HG02852 (cell line): ENCODE data around the gene GIPC2.

Experiments
- ATAC-seq: cut with Tn5 transposase; IDR thresholded peaks from one replicate; pipeline ENCODE4 v1.9.1; 2021; ENCODE audit warnings: mild to moderate bottlenecking, moderate library complexity; ENCODE audit not compliant: unreplicated experiment

The GIPC2 gene

DNA sequence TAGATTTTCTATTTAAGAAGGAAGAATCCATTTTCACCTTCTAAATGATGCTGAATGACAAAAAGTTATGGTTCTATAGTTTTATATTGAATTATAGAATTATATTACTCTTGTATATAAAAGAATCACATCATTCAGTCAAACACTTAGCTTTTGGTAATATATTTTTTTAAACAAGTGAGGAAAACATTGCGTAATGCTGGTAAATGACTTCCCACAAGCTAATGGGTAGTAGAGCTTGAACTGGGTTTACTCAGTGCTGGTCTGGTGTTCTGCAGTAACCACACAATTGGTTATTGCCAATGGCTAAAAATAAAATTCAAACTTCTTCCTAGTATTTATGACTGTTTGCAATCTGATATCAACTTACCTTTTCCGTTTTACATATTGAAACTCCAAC is 10.6 kb upstream of the GIPC2 start:
- no peak for ATAC-seq

DNA sequence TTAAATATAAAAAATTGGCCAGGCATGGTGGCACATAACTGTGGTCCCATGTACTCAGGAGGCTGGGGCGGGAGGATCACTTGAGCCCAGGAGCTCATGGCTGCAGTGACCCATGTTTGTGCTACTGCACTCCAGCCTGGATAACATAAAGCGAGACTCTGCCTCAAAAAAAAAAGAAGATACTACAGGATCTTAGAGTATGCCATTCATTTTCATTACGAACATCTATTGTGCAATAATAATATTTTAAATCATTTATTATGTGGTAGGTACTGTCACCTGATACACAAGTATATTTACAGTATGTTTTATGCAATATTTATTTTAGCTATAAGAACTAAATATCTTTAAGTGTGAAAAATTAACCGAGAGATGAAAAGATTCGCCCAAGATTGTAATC is 9.3 kb upstream of the GIPC2 start:
- no peak for ATAC-seq

DNA sequence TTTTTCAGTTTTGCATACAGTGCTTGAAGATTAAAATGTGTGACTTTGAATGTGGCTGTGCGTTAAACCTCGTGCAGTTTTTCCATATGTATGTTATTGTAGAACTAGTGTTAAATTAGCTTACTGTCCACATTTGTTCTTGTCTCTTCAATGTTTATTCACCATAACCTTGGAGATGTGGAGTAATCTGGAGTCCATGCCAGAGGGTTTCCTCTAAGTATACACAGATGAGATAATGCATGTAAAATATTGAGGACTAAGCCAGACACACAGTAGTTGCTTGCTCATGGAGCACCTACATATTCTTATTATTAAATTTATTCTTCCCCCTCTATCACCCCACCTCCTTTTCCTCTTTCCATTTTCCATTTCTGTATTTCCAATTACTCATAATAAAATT is 7.7 kb upstream of the GIPC2 start:
- no peak for ATAC-seq

DNA sequence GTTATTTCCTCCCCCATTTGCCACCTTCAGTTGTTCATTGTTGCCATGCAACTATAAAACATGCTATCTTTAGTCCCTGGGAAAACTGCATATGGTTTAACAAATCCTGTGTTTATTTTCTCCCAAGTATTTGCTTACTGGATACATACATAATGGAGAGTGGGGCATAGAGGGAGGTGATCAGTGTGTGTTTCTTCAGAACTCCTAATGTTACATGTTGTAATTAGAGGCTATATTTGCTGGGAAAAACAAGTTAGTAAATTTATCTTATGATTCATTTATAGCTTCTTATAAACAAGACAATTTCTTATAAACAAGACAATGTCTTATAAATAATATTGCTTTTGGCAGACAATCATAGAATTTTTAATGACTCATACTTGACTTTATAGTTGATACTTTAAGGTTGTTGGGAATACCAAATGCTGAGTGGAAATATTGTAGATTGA is 7.3 kb upstream of the GIPC2 start:
- ATAC-seq, result no peak

DNA sequence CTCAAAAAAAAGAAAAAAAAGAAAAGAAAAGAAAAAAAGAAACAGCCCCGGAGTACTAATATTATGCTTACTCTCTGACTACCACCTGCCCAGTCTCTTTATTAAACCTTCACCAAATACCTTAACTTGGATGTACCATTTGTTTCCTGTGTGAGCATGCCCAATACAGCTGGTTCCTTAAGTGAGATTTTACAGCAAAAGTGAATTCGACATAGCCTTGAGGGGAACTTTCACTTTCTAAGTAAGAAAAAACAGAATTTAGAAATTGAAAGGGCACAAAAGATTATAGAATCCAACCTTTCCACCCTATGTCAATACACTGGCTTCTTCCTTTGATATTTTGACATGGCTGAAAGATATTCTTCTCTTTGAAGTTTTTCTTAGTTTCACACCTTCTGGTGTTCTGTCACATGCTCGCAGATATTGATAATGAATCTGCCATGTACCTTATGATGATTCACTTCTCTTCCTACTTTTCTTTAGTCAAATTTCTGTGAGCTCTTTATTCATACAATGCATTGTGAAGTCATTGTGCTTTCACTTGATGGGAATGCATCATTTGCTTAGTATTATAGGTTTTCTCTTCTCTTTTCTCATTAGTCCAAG is 5.2 kb upstream of the GIPC2 start:
- no peak for ATAC-seq

DNA sequence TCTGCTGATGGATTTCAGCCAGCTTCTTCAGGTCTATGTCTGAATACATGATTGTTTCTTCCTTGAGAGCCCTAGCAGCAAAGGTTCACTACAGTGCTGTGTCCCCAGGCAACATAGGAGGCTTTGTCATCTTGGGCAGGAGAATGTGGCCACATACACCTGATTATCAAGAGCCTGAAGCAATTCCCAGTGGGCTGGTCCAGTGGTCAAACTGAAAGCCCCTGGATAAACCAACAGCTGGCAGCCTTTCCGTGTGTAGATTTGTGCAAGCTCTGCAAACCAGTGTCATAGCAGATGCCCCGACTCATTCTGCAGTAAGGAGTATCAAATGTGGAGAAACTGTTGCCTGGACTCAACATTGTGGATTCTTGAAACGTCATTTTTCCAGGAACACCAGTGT is 2.3 kb upstream of the GIPC2 start:
- ATAC-seq, result no peak

DNA sequence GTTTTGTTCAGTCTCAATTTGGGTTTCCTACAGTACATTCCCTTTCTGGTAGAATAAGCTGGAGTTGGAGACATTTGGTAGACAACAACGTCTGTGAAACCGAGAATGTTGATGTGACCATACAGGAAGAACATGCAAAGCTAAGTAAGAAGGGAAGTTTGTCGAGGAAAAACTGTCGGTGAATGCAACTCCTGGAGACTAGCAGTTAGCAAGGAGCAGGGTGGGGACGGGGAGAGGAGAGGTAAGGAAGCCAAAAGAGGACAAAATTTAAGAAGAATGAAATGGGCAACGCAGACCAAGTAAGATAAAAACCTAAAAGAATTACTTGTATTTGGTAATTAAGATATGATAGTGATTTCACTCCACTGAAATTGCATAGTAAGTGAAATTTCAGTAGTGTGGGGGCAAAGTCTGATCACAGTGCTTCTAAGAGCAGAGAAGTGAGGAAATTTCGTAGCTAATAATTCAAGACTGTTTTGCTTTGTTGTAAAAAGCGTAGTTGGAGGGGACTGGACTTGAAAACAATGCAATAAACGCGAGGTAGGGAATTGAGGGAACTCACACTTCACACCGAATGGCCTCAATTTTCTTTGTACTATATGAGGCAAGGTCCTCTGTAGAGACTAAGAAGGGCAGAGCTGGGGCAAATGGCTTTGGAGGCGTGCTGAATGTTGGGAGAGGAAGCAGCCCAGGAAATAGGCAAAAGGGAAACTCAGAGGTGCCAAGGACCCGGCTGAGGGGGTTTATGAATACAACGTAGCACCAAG is 787 bp upstream of the GIPC2 start:
- no peak for ATAC-seq

DNA sequence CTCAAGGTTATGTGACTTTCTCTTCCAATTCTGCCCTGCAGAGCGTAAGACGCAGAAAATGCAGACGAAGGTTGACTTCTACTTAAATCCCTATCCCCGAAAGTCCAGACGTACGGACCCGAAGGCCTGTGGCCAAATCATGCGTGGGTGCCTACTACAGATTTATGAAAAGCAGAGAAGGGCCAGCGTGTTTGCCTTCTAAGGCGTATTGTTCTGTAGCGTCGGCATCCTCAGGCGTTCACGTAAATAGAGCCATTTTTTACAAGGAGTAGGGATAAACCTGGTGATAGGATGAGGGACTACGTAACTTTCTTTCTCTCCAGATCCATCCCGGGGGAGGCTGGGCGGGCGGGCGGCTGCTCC is 222 bp upstream of the GIPC2 start:
- no peak for ATAC-seq

DNA sequence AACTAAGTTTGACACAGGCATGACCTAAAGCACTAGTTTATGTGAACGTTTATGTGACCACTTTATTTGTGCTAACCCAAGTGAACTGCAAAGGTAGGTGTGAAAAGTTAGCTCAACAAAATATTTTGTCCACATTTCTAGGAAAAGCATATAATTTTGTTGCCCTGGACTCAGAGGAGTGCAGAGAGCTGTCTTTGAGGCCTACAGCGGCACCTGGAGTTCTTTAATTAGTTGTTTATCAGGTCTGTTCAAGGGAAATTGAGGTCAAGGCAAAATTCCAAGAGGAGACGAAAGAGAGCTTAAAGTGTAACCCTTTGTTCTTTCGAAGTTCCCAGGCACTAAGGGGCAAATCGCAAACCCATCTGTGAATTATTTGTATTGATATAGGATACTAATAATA is 1.3 kb downstream of the GIPC2 start:
- no peak for ATAC-seq

DNA sequence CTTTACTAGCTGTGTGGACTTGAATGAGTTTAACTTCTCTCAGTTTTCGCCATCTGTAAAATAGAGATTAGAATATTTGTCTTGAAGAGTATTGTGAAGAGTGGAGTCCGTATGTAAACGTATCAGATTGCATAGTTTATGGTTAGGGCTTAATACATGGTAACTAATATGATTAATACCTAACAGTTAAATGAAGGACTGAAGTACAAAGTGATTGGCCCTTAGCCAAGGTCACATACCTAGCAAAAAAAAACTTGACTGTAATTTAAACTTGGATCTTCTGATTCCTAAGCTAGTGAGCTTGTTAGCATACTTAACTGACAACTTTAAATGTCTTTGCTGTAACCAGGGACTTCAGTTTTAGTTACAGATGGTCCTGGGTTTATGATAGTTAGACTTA is 1.9 kb downstream of the GIPC2 start:
- no peak for ATAC-seq

DNA sequence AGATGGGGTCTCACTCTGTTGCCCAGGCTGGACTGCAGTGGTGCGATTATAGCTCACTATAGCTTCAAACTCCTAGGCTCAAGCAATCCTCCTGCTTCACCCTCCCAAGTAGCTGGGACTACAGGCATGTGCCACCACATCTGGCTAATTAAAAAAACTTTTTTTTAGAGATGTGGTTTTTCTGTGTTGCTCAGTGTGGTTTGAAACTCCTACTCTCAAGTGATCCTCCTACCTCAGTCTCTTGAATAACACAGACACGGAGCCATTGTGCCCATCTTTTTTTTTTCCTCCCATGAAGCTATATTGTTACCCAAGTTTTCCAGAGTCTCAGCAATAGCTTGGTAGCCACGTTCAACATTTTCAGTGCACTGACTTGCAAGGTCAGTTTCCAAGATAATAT is 2.7 kb downstream of the GIPC2 start:
- peak; percentile 34 for ATAC-seq

DNA sequence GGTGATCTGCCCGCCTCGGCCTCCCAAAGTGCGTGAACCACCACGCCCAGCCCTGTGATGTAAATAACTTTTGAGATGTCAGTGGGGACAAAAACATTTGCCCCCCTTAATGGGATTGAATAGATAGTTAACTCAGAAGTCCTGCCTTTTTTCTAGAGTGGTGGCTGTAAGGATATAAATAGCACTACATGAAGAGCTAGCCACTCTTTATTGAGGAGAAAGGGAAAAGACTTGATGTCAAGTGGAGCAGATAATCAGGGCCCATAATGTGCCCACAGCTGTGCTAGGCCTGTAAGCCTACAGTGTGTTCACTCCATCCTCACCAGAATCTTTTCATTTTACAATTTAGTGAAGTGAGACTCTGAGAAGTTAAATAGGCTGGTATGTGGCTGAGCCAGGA is 3.6 kb downstream of the GIPC2 start:
- ATAC-seq, result no peak

DNA sequence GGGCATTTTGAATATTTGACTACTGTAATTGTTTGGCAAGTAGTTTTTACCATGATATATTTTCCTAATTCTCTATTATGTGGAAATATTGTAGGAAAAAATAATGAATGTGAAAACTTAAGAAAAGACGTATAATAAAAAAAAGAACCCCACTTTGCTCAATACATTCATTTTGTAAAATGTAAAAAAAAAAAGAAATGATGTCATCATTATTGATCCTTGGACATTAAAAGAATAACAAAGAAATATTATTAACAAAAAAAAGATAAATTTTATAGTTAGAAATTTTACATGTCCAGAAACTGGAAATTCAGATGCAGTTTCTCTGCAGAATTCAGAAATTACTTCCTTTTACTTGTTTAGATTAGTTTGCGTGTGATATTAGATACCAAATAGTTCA is 5.2 kb downstream of the GIPC2 start:
- no peak for ATAC-seq

DNA sequence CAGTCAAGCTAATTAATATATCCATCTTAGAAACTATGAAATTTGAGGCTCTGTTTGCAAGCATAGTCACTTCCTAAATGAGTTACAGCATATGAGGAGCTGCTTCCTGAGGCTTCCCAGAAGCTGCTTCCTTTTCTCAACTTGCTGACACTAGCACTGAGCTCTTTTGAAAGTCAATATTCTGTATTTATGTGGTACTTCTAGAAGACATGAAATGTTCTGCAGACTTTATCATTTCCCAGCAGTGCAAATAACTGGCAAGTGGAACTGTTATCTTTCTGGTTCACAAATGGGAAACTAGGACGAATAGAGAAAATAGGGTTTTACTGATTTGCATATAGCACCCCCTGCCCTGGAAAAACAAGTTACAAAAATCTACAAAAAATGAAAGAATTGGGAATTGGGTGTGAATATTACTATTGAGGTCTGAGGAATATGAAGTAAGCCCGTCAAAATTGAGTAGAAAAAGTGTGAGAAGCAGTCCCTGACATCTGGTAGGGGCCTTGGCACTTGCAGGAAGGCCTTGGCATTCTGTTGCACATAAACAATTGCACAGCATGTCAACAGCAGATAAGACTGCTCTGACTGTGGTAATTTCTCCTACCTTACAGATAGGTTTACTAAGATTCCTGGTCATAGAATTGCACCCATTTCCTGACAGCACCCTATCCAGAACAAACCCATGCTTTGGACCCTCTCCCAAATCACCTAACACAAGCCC is 7.1 kb downstream of the GIPC2 start:
- no peak for ATAC-seq

DNA sequence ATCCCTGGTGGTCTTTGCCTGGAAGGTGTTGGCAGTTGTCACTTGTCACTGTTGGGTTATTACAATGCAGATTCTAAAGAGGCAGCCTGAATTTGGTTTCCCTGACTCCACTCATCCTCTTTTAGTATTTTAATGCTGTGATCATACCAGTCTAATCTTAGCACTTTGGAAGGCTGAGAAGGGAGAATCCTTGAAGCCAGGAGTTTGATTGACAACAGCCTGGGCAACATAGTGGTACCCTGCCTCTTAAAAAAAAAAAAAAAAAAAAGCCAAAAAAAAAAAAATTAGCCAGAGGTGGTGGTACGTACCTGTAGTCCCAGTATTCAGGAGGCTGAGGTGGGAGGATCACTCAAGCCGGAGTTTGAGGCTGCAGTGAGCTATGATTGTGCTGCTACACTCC is 7.7 kb downstream of the GIPC2 start:
- ATAC-seq, result no peak

DNA sequence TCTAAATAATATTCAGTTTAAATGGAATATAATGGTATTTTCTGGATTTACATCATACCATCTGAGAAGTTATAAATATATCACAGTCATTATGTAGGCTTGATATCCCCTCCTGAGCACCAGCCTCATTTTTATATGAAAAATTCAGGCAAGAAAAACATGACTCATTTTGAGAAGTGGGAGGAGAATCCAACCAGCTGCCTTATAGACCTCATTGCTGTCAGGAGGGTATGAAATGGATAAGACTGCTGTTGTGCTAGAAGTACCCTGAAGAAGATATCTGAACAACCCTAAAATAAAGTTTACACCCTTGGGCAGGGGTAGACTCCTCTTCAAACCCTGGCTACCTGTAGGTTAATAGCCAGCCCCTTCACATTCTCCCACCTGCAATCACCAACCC is 8.8 kb downstream of the GIPC2 start:
- ATAC-seq, result no peak

DNA sequence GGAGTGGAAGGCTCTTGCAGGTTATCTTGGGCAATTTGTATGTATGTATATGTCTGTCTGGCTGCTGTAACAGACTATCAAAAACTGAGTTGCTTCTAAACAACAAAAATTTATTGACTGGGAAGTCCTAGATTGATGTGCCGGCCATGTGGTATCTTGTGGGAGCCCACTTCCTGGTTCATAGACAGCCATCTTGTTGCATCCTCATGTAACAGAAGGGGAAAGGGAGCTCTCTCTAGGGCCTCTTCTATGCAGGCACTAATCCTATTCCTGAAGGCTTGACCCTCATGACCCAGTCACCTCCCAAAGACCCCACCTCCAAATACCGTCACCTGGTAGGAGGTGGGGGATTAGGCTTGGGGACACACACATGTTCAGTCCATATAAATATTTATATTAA is 9.2 kb downstream of the GIPC2 start:
- no peak for ATAC-seq

DNA sequence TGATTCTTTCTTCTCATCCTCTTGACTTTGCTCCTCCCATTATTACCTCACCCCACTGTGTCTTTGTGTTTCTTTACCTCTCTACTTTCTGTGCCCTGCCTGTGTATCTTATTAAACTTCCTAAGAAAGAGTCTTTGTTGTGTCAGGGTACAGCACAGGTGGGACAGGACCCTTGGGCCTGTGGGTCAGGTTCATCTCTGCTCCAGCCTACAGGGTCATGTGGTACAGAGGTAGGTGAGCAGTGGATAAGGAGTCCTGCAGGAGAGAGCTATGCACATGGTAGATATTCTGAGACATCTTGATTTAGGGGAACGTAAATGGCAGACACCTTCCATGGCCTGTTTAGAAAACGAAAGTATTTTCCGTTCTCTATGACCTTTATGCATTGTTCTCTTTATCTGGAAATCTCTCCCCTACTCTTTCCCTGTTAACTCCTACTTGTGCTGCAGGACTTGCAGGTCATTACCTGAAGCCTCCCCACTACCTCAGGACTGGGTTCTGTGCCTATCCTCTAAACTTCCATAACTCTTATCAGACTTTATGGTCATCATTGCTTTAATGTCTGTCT is 9.9 kb downstream of the GIPC2 start:
- no peak for ATAC-seq

DNA sequence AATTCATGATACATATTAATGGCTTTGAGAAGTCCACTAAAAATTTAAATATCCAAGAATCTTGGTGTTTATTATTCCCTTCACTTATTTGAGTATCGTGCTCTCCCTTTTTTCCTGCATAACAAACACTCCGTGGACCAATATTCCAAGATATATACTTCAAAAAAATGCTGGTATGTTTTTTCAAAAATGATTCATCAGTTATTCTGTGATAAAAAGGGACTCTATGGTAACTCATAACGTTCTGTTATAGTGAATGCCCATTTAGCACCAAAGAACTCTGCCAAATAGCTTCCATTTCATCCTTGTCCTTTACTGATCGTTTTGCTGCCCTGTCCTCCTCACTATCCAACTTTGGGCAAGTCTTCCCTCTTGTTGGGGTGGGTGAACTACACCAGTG is 12.9 kb downstream of the GIPC2 start:
- no peak for ATAC-seq

DNA sequence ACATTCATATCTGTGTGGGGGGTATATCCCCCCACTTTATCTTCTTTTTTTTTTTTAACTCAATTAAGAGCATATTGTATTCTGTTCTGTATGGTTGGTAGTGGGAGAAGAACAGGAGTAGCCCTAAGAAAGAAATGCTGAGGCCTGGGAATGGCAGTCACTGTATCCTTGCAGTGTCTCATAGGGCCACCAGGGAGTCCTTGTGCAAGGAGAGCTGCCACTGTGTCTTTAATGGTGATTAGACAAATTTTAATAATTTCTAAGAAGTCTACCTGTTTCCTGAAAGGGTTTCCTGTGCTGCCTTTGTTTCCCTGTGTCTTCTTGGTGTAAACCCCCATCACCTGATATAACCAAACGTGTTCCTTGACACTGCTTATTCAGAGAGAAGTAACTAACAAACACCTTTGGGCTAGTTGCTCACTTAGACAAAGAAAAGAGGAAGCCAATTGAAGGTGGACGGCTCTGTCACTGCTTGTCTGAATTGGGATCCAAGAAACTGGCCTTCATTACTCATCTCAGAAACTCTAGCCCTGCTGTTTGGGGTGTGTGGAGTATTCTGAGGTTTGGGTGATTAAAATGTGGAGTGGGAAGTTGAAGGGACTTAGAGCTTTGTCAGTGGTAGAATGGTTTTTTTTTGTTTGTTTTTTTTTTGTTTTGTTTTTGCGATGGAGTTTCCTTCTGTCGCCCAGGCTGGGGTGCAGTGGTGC is 15.2 kb downstream of the GIPC2 start:
- peak; percentile 98 for ATAC-seq

DNA sequence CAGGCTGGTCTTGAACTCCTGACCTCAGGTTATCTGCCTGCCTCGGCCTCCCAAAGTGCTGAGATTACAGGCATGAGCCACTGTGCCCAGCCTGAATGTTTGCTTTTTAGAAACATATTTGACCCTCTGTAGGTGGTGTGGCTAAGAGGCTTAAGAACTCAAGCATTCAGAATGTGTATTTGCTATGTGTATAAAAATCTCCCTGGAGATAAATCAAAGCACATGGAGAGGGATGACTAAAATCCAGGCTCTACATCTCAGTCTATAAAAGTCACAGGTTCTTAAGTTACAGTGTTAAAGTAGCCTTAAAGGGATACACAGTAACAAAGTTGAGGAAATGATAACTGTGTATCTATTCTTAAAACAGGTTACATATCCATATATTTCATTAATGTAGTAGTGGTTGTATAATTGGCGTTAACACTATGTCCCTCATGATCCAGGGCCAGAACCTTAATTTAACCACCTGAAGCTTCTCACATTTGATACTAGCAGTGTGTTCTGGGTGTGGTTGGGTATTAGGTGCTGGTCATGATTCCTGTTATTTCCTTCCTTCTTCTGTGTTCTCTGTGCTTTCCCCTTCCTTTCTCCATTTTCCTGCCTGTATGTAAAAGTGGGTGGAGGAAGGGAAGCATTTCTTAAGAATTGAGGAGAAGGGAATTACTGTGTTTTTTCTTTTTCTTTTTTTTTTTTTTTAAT is 16.2 kb downstream of the GIPC2 start:
- no peak for ATAC-seq
